H9 (cell line): ENCODE results near the gene HYAL2. TPM values are rescaled to one million over a fixed set of nuclear protein-coding genes. Genes with fewer than 3 reads are reported as not detected.

Experiments used
- DNase-seq: peaks from one replicate; pipeline ENCODE4 v3.0.0-alpha.2; 2017
- H2AFZ ChIP-seq: one replicate; pipeline ENCODE4 v1.6.1; 2013; ENCODE audit warnings: mild to moderate bottlenecking, low read length, control low read depth, moderate library complexity
- H2AK5ac ChIP-seq: 2 replicates; pipeline ENCODE4 v1.6.1; 2013; ENCODE audit warnings: low read length, control low read depth, mixed read lengths; ENCODE audit not compliant: insufficient read length
- H2BK120ac ChIP-seq: one replicate; pipeline ENCODE4 v1.6.1; 2013; ENCODE audit warnings: low read depth, mild to moderate bottlenecking, low read length, control low read depth, inconsistent platforms; ENCODE audit not compliant: poor library complexity, severe bottlenecking
- H2BK12ac ChIP-seq: 2 replicates; pipeline ENCODE4 v1.6.1; 2013; ENCODE audit warnings: low read length, control low read depth, mixed read lengths, low read depth; ENCODE audit not compliant: insufficient read length
- H2BK15ac ChIP-seq: 2 replicates; pipeline ENCODE4 v1.6.1; 2013; ENCODE audit warnings: low read depth, low read length, control low read depth
- H2BK20ac ChIP-seq: one replicate; pipeline ENCODE4 v1.6.1; 2013; ENCODE audit warnings: low read depth, mild to moderate bottlenecking, low read length, control low read depth, inconsistent platforms; ENCODE audit not compliant: poor library complexity, severe bottlenecking
- H2BK5ac ChIP-seq: 2 replicates; pipeline ENCODE4 v1.6.1; 2013; ENCODE audit warnings: low read length, control low read depth, mixed read lengths; ENCODE audit not compliant: insufficient read length
- H3K14ac ChIP-seq: 2 replicates; pipeline ENCODE4 v1.6.1; 2013; ENCODE audit warnings: low read length, control low read depth; ENCODE audit not compliant: insufficient read depth
- H3K18ac ChIP-seq: 2 replicates; pipeline ENCODE4 v1.6.1; 2013; ENCODE audit warnings: low read depth, mild to moderate bottlenecking, mixed read lengths, low read length, control low read depth; ENCODE audit not compliant: insufficient read length
- H3K23ac ChIP-seq: 2 replicates; pipeline ENCODE4 v1.6.1; 2013; ENCODE audit warnings: low read length, control low read depth, mixed read lengths, low read depth; ENCODE audit not compliant: insufficient read length
- H3K23me2 ChIP-seq: 2 replicates; pipeline ENCODE4 v1.6.1; 2013; ENCODE audit warnings: low read depth, mild to moderate bottlenecking, mixed read lengths, low read length, control low read depth; ENCODE audit not compliant: insufficient read length, poor library complexity, severe bottlenecking
- H3K27ac ChIP-seq: 2 replicates; pipeline ENCODE4 v1.5.1; 2013; ENCODE audit warnings: low read length, control low read depth, mixed read lengths, low read depth; ENCODE audit not compliant: insufficient read length
- H3K27me3 ChIP-seq: 2 replicates; pipeline ENCODE4 v1.6.1; 2013; ENCODE audit warnings: low read length, control low read depth, inconsistent platforms; ENCODE audit not compliant: insufficient read depth
- H3K4ac ChIP-seq: 2 replicates; pipeline ENCODE4 v1.6.1; 2013; ENCODE audit warnings: low read depth, mild to moderate bottlenecking, control low read depth, inconsistent platforms, low read length, moderate library complexity
- H3K4me1 ChIP-seq: 2 replicates; pipeline ENCODE4 v1.6.1; 2013; ENCODE audit warnings: low read length, control low read depth, inconsistent platforms; ENCODE audit not compliant: insufficient read depth
- H3K4me2 ChIP-seq: 2 replicates; pipeline ENCODE4 v1.6.1; 2013; ENCODE audit warnings: low read length, control low read depth, mixed read lengths; ENCODE audit not compliant: insufficient read length, insufficient read depth
- H3K56ac ChIP-seq: 2 replicates; pipeline ENCODE4 v1.6.1; 2013; ENCODE audit warnings: low read depth, mild to moderate bottlenecking, mixed read lengths, low read length, control low read depth; ENCODE audit not compliant: insufficient read length
- H3K79me1 ChIP-seq: 2 replicates; pipeline ENCODE4 v1.6.1; 2013; ENCODE audit warnings: low read depth, mild to moderate bottlenecking, moderate library complexity, low read length, control low read depth, inconsistent platforms; ENCODE audit not compliant: insufficient read depth, poor library complexity, severe bottlenecking
- H3K79me2 ChIP-seq: 2 replicates; pipeline ENCODE4 v1.6.1; 2013; ENCODE audit warnings: low read length, control low read depth, inconsistent platforms; ENCODE audit not compliant: insufficient read depth
- H3K9ac ChIP-seq: 2 replicates; pipeline ENCODE4 v1.6.1; 2013; ENCODE audit warnings: low read length, control low read depth, mixed read lengths; ENCODE audit not compliant: insufficient read length; ENCODE audit errors: extremely low read depth
- H3K9me3 ChIP-seq: one replicate; pipeline ENCODE4 v1.6.1; 2013; ENCODE audit warnings: low read depth, low read length, inconsistent platforms; ENCODE audit not compliant: control insufficient read depth
- H3T11ph ChIP-seq: one replicate; pipeline ENCODE4 v1.6.1; 2013; ENCODE audit warnings: mild to moderate bottlenecking, low read length, control low read depth, inconsistent platforms
- H4K20me1 ChIP-seq: one replicate; pipeline ENCODE4 v1.6.1; 2013; ENCODE audit not compliant: control insufficient read depth, insufficient read length, insufficient read depth
- H4K5ac ChIP-seq: 2 replicates; pipeline ENCODE4 v1.6.1; 2013; ENCODE audit warnings: low read depth, mild to moderate bottlenecking, mixed read lengths, low read length, control low read depth; ENCODE audit not compliant: insufficient read length
- H4K8ac ChIP-seq: replicated peaks from 2 replicates; pipeline ENCODE4 v1.6.1; 2013; ENCODE audit warnings: low read length, control low read depth, mixed read lengths, low read depth; ENCODE audit not compliant: insufficient read length
- H4K91ac ChIP-seq: 2 replicates; pipeline ENCODE4 v1.6.1; 2013; ENCODE audit warnings: low read depth, mild to moderate bottlenecking, moderate library complexity, mixed read lengths, low read length, control low read depth; ENCODE audit not compliant: insufficient read length
- H3K27ac Mint-ChIP-seq, 3 experiments: 2 replicates in 2 of 3; 3 replicates in 1 of 3; pipeline ENCODE4 v1.8.0; 2020 to 2021; ENCODE audit warnings: mixed read lengths in 3 of 3, mild to moderate bottlenecking in 1 of 3, moderate library complexity in 1 of 3
- H3K27me3 Mint-ChIP-seq: 2 replicates; pipeline ENCODE4 v1.8.0; 2021; ENCODE audit warnings: low read depth, mild to moderate bottlenecking, moderate library complexity, mixed read lengths
- H3K36me3 Mint-ChIP-seq, 3 experiments: 2 replicates in 2 of 3; 3 replicates in 1 of 3; pipeline ENCODE4 v1.8.0; 2020 to 2021; ENCODE audit warnings: low read depth in 3 of 3, mixed read lengths in 3 of 3; ENCODE audit not compliant: insufficient read depth in 1 of 3
- H3K4me1 Mint-ChIP-seq, 2 experiments: 2 replicates each; pipeline ENCODE4 v1.8.0; 2020; ENCODE audit warnings: mixed read lengths in 2 of 2
- H3K4me3 Mint-ChIP-seq, 2 experiments: 2 replicates in 1 of 2; 3 replicates in 1 of 2; pipeline ENCODE4 v1.8.0; 2020 to 2021; ENCODE audit warnings: mild to moderate bottlenecking in 2 of 2, mixed read lengths in 2 of 2, moderate library complexity in 1 of 2
- H3K9me3 Mint-ChIP-seq, 2 experiments: 2 replicates in 1 of 2; 3 replicates in 1 of 2; pipeline ENCODE4 v1.8.0; 2020; ENCODE audit warnings: mild to moderate bottlenecking in 2 of 2, mixed read lengths in 2 of 2, moderate library complexity in 1 of 2
- CTCF ChIP-seq: fragments of 200-600 bp; sonication (generic); conservative IDR thresholded peaks from 3 replicates; pipeline ENCODE4 v1.8.0; 2021; ENCODE audit warnings: antibody characterized with exemption, mild to moderate bottlenecking
- WGBS: extraction: QIAGEN DNeasy Blood & Tissue Kit; methylation state at CpG from one replicate; pipeline ENCODE4 v1.1.7; 2013; ENCODE audit warnings: missing lambda C conversion rate, low lambda C conversion rate, mixed read lengths; ENCODE audit not compliant: insufficient read length; ENCODE audit errors: extremely low coverage; 5-methylcytosine and 5-hydroxymethylcytosine counted together
- total RNA-seq: library from RNA; stranded (reverse); gene quantifications from 2 replicates; pipeline ENCODE4 v1.2.1, GENCODE V29; 2021

HYAL2 gene
- total RNA-seq, 1 experiment from 2014 or later, result 51.9 TPM

GRCh38 chr3:50271314-50271936 lies 51.1 kb downstream of the HYAL2 start:
- H4K91ac ChIP-seq, result no peak overlapping the region
- H3K27me3 ChIP-seq, result peaks cover 16% of the 10 kb centered on the region; the same call in 1 of the 2 replicates
- Mint-ChIP-seq H3K36me3 (no peaks in the 10 kb centered on the region; a peak in 1 of 7 replicates), H3K4me1 (peaks cover 47 to 63% of the 10 kb centered on the region in 2 experiments), H3K9me3 (no peaks in the 10 kb centered on the region; a peak in 1 of 5 replicates), H3K27ac (no peak overlapping the region), H3K4me3 (no peak overlapping the region), H3K27me3 (peaks cover 40% of the 10 kb centered on the region)
- no peak overlapping the region for H3T11ph ChIP-seq
- no peak overlapping the region for H3K4ac ChIP-seq
- H3K14ac ChIP-seq, result no peak overlapping the region; the same call in 1 of the 2 replicates
- no peak overlapping the region for H3K27ac ChIP-seq
- H2BK15ac ChIP-seq, result no peak overlapping the region
- H3K23me2 ChIP-seq, result peaks cover 10% of the 10 kb centered on the region
- no peaks in the 10 kb centered on the region for H3K79me2 ChIP-seq
- TF ChIP-seq CTCF, result no peak
- no CpG with 5 or more reads among the region's 10 CpGs for WGBS
- H3K4me1 ChIP-seq, result peaks cover 2% of the 10 kb centered on the region; the same call in 1 of the 2 replicates
- no peak overlapping the region for H3K4me2 ChIP-seq
- H2AK5ac ChIP-seq, result no peak overlapping the region
- H3K18ac ChIP-seq, result no peak overlapping the region
- no peak overlapping the region for H3K23ac ChIP-seq
- no peak overlapping the region for H2BK5ac ChIP-seq
- H2AFZ ChIP-seq, result no peak overlapping the region
- H3K79me1 ChIP-seq, result no peaks in the 10 kb centered on the region
- no peak overlapping the region for H3K9ac ChIP-seq
- H2BK12ac ChIP-seq, result no peak overlapping the region
- no peak for DNase-seq
- H3K9me3 ChIP-seq, result no peaks in the 10 kb centered on the region
- H4K20me1 ChIP-seq, result no peaks in the 10 kb centered on the region
- no peak overlapping the region for H3K56ac ChIP-seq
- no peak overlapping the region for H2BK120ac ChIP-seq
- no peak overlapping the region for H4K5ac ChIP-seq
- no peak overlapping the region for H4K8ac ChIP-seq
- no peak overlapping the region for H2BK20ac ChIP-seq
